Ectodermal cell (in vitro differentiated cells): ENCODE data around the gene PANK4.

ENCODE experiments used
- H3K27ac ChIP-seq: 2 replicates; pipeline ENCODE4 v1.7.0; 2013; ENCODE audit warnings: mild to moderate bottlenecking, low read depth, low read length; ENCODE audit not compliant: insufficient read depth, poor library complexity, severe bottlenecking
- H3K27me3 ChIP-seq: 2 replicates; pipeline ENCODE4 v1.7.0; 2013; ENCODE audit warnings: mild to moderate bottlenecking, low read length; ENCODE audit not compliant: insufficient read depth, control insufficient read depth, poor library complexity, severe bottlenecking
- H3K36me3 ChIP-seq: one replicate; pipeline ENCODE4 v1.7.0; 2013; ENCODE audit warnings: low read length; ENCODE audit not compliant: control insufficient read depth, insufficient read depth
- H3K4me1 ChIP-seq: one replicate; pipeline ENCODE4 v1.7.0; 2013; ENCODE audit warnings: low read length; ENCODE audit not compliant: control insufficient read depth, insufficient read depth
- H3K4me3 ChIP-seq: 2 replicates; pipeline ENCODE4 v1.7.0; 2013; ENCODE audit warnings: low read depth, low read length, control low read depth; ENCODE audit not compliant: insufficient read depth
- H3K9me3 ChIP-seq: 2 replicates; pipeline ENCODE4 v1.7.0; 2013; ENCODE audit warnings: mild to moderate bottlenecking, low read length, moderate library complexity; ENCODE audit not compliant: control insufficient read depth
- WGBS, 2 experiments: methylation state at CpG; one replicate each; pipeline ENCODE4 v1.1.7; 2013; ENCODE audit warnings: missing lambda C conversion rate in 2 of 2; 5-methylcytosine and 5-hydroxymethylcytosine counted together

Gene PANK4

DNA sequence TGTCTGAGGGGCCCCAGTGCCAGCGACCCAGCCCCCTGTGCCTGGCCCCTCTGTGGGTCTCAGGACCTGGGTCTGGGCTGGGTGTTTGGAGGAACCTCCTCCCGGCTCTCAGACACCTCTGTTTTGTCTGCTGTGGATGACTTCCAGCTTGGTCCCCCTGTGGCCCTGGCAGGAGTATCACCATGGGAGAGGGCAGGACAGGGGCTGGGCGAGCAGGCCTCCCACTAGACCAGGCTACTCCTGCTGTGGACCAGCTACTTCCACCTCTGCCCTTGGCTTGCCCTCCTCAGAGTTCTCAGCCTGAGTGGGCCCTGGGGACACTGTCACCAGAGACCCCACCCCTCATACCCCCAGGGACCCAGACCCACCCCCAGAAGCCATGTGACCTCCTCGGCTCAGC is 28.5 kb downstream of the PANK4 start:
- H3K4me1 ChIP-seq, result peaks cover 4% of the 10 kb centered on the region
- no peak overlapping the region for H3K27ac ChIP-seq
- H3K27me3 ChIP-seq, result no peaks in the 10 kb centered on the region
- WGBS, 2 experiments, result 89 to 90% methylated on average over 4 of the region's 4 CpGs
- H3K9me3 ChIP-seq, result no peaks in the 10 kb centered on the region
- H3K36me3 ChIP-seq, result no peaks in the 10 kb centered on the region
- H3K4me3 ChIP-seq, result no peak overlapping the region

DNA sequence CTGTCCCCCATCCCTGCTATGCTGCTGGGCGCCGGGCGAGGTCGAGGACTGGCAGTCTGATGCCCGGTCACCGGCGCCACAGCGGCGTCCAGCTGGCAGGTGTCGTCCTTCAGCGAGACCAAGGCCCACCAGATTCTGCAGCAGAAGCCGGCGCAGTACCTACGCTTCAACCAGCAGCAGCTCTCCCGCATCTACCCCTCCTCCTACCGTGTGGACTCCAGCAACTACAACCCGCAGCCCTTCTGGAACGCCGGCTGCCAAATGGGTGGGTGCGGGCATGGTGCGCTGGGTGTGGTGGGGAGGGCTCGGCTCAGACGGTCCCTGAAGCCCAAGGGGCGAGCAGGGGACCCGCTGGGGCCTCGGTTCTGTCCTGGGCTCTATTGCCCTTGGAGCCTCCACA is 29.6 kb downstream of the PANK4 start:
- Histone ChIP-seq H3K27ac (no peak overlapping the region), H3K36me3 (no peaks in the 10 kb centered on the region), H3K4me3 (no peak overlapping the region), H3K4me1 (peaks cover 6% of the 10 kb centered on the region), H3K9me3 (no peaks in the 10 kb centered on the region), H3K27me3 (no peaks in the 10 kb centered on the region)
- WGBS, 2 experiments, result 93 to 94% methylated on average over 26 of the region's 26 CpGs

DNA sequence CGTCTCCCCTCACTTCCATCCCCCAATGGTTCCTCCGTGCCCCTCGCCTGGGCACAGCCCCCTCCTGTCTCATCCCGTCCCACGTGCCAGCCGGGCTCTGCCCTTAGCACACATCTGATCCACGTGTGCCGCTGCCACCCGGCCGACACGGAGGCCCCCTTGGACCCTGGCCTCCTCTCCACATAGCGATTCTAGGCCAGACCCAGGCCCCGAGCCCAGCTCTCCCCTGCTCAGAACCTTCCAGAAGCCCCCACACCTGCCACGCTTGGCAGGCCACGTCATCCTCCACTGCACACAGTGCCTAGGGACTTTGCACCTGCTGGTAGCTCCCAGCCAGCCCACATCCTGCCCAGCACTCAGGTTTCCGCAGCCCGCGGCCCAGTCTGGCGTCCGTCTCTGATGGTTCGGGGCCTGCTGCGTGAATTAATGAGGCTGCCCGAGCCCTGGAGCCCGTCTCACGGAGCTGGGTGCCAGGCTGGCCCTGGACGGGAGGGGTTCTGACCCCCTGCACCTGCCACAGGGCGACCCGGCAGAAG is 30.2 kb downstream of the PANK4 start:
- Histone ChIP-seq H3K4me3 (no peak overlapping the region), H3K4me1 (peaks cover 4% of the 10 kb centered on the region), H3K36me3 (no peaks in the 10 kb centered on the region), H3K9me3 (no peaks in the 10 kb centered on the region), H3K27ac (no peak overlapping the region), H3K27me3 (no peaks in the 10 kb centered on the region)
- 91 to 92% methylated on average over 28 of the region's 28 CpGs for WGBS, 2 experiments

DNA sequence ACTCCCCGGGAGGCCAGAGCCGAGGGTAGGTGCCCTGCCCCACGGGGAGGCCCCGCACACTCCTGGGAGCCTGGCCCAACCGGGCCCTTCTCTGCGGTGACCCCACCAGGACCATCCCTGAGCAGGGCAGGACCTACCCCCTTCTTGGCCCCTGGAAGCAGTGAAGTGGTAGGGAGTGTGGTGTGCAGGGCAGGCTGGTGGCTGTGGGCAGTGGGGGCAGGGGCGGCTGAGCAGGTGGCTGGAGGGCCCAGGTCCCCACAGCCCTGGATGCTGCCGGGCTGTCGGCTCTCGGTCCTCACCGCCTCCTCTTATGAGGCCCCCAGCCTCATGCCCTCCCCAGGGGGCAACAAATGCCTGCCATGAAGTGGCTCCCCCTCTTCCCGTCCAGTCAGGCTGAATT is 30.9 kb downstream of the PANK4 start:
- no peaks in the 10 kb centered on the region for H3K27me3 ChIP-seq
- 92 to 93% methylated on average over 12 of the region's 12 CpGs for WGBS, 2 experiments

GRCh38 chr1:2495026-2495425 is 31.4 kb downstream of the PANK4 start:
- Histone ChIP-seq H3K36me3 (no peaks in the 10 kb centered on the region), H3K27ac (no peak overlapping the region), H3K27me3 (no peaks in the 10 kb centered on the region), H3K4me3 (no peak overlapping the region), H3K9me3 (no peaks in the 10 kb centered on the region), H3K4me1 (peaks cover 4% of the 10 kb centered on the region)
- 94 to 96% methylated on average over 12 of the region's 12 CpGs for WGBS, 2 experiments

More for the DNA sequence above, 30.9 kb downstream of the PANK4 start:
- no peak overlapping the region for H3K4me3 ChIP-seq
- H3K36me3 ChIP-seq, result no peaks in the 10 kb centered on the region
- no peaks in the 10 kb centered on the region for H3K9me3 ChIP-seq
- no peak overlapping the region for H3K27ac ChIP-seq
- H3K4me1 ChIP-seq, result peaks cover 4% of the 10 kb centered on the region

- H3K27ac ChIP-seq, result no peak overlapping the region
- peaks cover 4% of the 10 kb centered on the region for H3K4me1 ChIP-seq
- no peaks in the 10 kb centered on the region for H3K36me3 ChIP-seq
- no peaks in the 10 kb centered on the region for H3K27me3 ChIP-seq
- H3K9me3 ChIP-seq, result no peaks in the 10 kb centered on the region
- WGBS, 2 experiments, result 88 to 89% methylated on average over 19 of the region's 19 CpGs
- H3K4me3 ChIP-seq, result no peak overlapping the region
These were observed 32.1 kb downstream of the PANK4 start for GRCh38 chr1:2494323-2494693.

GRCh38 chr1:2493691-2494322 is 32.6 kb downstream of the PANK4 start:
- no peak overlapping the region for H3K27ac ChIP-seq
- no peaks in the 10 kb centered on the region for H3K36me3 ChIP-seq
- peaks cover 4% of the 10 kb centered on the region for H3K4me1 ChIP-seq
- H3K27me3 ChIP-seq, result no peaks in the 10 kb centered on the region
- H3K4me3 ChIP-seq, result no peak overlapping the region
- WGBS, 2 experiments, result 95% methylated on average over 24 of the region's 24 CpGs
- H3K9me3 ChIP-seq, result no peaks in the 10 kb centered on the region

GRCh38 chr1:2493218-2493617 is 33.2 kb downstream of the PANK4 start:
- Histone ChIP-seq H3K4me3 (no peak overlapping the region), H3K27me3 (no peaks in the 10 kb centered on the region), H3K4me1 (peaks cover 4% of the 10 kb centered on the region), H3K9me3 (no peaks in the 10 kb centered on the region), H3K27ac (no peak overlapping the region), H3K36me3 (no peaks in the 10 kb centered on the region)
- WGBS, 2 experiments, result 87 to 90% methylated on average over 19 of the region's 19 CpGs

DNA sequence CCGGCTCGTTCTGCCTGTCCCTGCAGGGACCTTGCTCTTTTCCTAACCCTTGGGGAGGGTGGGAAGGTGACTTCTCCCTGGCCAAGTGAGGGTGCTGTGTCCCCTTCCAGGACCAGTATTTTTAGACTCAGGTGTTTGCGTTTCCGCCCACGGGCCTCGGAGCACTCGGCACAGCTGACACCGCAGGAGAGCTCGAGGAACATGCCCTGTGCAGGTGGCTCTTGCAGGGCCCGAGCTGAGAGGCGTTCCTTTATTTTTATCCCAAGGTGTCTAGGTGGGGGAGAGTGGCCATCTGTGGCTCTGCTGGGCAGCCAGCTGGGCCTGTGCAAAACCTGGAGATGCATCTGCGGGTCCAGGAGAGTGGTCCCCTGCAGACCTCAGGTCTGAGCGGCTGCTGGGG is 34.3 kb downstream of the PANK4 start:
- Histone ChIP-seq H3K4me1 (peaks cover 4% of the 10 kb centered on the region), H3K27ac (no peak overlapping the region), H3K9me3 (no peaks in the 10 kb centered on the region), H3K36me3 (no peaks in the 10 kb centered on the region), H3K27me3 (no peaks in the 10 kb centered on the region), H3K4me3 (no peak overlapping the region)
- WGBS, 2 experiments, result 83 to 86% methylated on average over 13 of the region's 13 CpGs

GRCh38 chr1:2489615-2490014 is 36.8 kb downstream of the PANK4 start:
- Histone ChIP-seq H3K27ac (no peak overlapping the region), H3K36me3 (no peaks in the 10 kb centered on the region), H3K4me3 (no peak overlapping the region), H3K4me1 (peaks cover 4% of the 10 kb centered on the region), H3K9me3 (no peaks in the 10 kb centered on the region), H3K27me3 (no peaks in the 10 kb centered on the region)
- 94% methylated on average over 14 of the region's 14 CpGs for WGBS, 2 experiments
